WTC11 (cell line): ENCODE results near the gene BCS1L.

Experiments used
- CTCF ChIP-seq: fragments of 200-600 bp; IDR thresholded peaks from 2 replicates; pipeline ENCODE4 v1.8.0; 2022; ENCODE audit warnings: antibody characterized with exemption
- ELF4 ChIP-seq: sonication (generic); formaldehyde crosslinking; IDR thresholded peaks from 2 replicates; pipeline ENCODE4 v1.8.1; 2022; ENCODE audit warnings: low read depth, mild to moderate bottlenecking, moderate library complexity, missing genetic modification reagents
- NR1H2 ChIP-seq: sonication (generic); formaldehyde crosslinking; IDR thresholded peaks from 2 replicates; pipeline ENCODE4 v1.9.0; 2021; ENCODE audit warnings: mild to moderate bottlenecking, moderate library complexity, missing genetic modification reagents
- TEAD4 ChIP-seq: sonication (generic); formaldehyde crosslinking; IDR thresholded peaks from 2 replicates; pipeline ENCODE4 v1.8.0; 2022; ENCODE audit warnings: mild to moderate bottlenecking, missing genetic modification reagents
- TF ChIP-seq, protein P1 (sequence below): sonication (generic); formaldehyde crosslinking; IDR thresholded peaks from 2 replicates; pipeline ENCODE4 v1.8.0; 2023; ENCODE audit warnings: missing genetic modification reagents, mild to moderate bottlenecking, borderline replicate concordance

- TF ChIP-seq TEAD4 (CRISPR knock-in tag) (no peak), CTCF (no peak), NR1H2 (CRISPR knock-in tag) (no peak), ELF4 (no peak)
- TF ChIP-seq, protein P1, sequence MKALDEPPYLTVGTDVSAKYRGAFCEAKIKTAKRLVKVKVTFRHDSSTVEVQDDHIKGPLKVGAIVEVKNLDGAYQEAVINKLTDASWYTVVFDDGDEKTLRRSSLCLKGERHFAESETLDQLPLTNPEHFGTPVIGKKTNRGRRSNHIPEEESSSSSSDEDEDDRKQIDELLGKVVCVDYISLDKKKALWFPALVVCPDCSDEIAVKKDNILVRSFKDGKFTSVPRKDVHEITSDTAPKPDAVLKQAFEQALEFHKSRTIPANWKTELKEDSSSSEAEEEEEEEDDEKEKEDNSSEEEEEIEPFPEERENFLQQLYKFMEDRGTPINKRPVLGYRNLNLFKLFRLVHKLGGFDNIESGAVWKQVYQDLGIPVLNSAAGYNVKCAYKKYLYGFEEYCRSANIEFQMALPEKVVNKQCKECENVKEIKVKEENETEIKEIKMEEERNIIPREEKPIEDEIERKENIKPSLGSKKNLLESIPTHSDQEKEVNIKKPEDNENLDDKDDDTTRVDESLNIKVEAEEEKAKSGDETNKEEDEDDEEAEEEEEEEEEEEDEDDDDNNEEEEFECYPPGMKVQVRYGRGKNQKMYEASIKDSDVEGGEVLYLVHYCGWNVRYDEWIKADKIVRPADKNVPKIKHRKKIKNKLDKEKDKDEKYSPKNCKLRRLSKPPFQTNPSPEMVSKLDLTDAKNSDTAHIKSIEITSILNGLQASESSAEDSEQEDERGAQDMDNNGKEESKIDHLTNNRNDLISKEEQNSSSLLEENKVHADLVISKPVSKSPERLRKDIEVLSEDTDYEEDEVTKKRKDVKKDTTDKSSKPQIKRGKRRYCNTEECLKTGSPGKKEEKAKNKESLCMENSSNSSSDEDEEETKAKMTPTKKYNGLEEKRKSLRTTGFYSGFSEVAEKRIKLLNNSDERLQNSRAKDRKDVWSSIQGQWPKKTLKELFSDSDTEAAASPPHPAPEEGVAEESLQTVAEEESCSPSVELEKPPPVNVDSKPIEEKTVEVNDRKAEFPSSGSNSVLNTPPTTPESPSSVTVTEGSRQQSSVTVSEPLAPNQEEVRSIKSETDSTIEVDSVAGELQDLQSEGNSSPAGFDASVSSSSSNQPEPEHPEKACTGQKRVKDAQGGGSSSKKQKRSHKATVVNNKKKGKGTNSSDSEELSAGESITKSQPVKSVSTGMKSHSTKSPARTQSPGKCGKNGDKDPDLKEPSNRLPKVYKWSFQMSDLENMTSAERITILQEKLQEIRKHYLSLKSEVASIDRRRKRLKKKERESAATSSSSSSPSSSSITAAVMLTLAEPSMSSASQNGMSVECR (CRISPR knock-in tag): no peak
Observed at GRCh38 chr2:218648787-218649100, 10.7 kb upstream of the BCS1L start.
